GM21825 (cell line): ENCODE measurements around the gene RPLP2.

Source experiments
- ATAC-seq: cut with Tn5 transposase; IDR thresholded peaks from one replicate; pipeline ENCODE4 v1.9.1; 2021; ENCODE audit warnings: mild to moderate bottlenecking, moderate library complexity; ENCODE audit not compliant: unreplicated experiment

Gene RPLP2

DNA sequence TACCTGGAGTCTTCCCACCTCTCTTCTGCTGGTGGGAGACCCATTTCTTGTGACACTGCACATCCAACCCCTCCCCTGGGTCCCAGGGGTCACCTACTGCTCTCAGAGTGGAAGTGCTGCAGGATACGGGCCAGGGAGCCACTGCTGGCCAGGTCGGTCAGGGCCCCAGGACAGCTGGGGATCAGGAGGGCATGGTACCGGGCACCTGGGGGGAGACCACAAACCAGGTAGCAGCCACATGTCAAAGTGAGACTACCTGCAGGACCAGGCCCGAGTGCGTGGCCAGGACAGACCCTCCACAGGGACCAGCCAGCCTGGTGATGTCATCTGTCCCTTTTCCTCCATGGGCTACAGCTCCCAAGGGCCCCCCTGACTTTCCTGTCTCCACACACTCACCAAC lies 36.3 kb upstream of the RPLP2 start:
- ATAC-seq = no peak

DNA sequence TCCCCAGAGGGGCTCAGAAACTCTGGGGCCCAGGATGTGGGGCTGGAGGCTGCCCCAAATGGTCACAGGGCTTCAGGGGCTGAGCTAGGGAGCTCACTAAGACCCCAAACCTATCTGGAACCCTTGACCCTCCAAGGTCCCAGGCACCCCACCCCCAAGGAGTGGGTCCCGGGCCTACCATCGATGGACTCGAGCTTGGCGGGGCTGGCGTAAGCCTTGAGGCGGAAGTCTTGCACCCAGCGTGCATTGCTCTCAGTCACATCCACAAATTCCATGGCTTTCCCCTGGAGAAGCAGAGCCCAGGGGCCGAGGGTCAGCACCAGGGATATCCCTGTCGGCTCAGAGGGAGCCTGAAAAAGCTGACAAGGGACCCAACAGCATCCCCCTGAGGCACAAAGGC lies 35.9 kb upstream of the RPLP2 start:
- no peak for ATAC-seq

DNA sequence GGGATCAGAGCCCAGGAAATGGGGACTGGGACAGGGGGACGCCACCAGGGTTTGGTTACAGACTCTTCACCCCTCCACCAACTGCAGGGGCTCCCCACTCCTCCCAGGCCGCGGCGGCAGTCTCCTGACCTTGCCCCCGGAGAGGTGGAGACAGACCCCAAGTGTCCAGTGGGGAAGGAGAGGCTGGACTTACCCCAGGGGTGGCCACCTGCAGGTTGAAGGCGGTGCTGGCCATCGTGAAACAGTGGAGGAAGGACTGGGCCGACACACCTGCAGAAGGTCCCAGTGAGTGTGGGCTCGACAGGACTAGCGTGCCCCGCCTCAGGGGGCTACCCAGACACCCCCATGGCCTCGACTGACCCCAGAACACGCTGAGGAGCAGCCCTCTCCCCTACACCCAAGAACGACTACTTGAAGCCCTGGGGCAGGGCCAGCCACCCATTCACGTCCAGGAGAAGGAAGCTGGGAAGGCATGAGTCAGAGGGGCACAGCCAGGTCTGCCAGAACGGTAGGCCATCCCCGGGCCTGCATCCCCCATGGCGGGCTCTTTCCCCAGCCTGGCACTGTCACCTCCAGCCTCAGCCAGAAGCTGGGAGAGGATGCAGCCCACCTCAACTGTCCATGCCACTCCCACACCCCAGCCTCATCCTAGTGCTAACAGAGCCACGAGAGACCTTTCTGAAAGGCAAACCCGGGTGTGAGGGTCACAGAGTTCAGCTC lies 34.7 kb upstream of the RPLP2 start:
- no peak for ATAC-seq

DNA sequence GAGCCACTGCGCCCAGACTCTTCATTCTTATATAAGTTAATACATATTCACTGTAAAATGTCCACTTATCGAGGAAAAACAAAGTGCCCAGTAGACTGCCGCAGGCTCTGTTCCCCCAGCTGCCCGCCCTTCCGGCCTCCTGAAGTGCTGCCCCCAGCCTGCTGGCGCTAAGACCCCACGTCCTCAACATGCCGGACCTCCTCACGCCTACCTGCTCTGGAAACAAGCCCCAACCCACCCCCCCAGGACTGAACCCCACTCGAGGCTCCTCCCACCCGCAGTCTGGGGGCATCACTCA lies 33.6 kb upstream of the RPLP2 start:
- ATAC-seq = no peak

DNA sequence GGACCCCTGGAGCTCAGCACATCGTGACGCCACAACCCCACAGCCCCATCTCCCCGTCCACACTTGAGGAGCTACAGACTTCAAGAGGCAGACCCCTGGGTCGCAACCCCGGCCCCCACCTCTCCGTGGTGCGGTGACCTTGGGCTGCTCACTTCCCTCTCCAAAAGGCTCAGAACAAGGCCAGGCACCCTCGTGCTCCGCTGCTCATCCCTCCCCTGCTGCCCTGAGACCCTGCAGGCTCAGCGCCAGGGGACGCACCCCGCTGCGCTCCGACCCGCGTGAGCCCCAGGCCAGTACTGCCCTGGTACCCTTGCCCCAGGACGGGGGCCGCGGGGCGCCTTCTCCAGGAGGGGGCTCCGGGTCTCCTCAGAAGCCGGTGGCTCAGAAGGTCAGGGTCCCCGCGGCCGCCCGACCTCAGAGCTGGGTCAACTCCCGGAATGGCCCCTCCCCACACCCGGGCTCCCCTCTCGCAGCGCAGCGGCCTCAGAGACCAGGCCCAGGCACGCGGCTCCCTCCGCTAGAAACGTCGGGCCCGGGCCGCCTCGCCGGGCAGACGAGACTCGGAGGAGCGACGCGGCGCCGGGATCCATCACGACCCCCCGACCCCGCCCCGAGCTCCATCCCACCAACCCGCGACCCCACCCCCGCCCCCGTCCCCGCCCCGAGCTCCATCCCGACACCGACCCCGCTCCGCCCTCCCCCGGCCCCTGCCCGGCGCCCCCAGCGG lies 33.0 kb upstream of the RPLP2 start:
- ATAC-seq = peak; percentile 12

DNA sequence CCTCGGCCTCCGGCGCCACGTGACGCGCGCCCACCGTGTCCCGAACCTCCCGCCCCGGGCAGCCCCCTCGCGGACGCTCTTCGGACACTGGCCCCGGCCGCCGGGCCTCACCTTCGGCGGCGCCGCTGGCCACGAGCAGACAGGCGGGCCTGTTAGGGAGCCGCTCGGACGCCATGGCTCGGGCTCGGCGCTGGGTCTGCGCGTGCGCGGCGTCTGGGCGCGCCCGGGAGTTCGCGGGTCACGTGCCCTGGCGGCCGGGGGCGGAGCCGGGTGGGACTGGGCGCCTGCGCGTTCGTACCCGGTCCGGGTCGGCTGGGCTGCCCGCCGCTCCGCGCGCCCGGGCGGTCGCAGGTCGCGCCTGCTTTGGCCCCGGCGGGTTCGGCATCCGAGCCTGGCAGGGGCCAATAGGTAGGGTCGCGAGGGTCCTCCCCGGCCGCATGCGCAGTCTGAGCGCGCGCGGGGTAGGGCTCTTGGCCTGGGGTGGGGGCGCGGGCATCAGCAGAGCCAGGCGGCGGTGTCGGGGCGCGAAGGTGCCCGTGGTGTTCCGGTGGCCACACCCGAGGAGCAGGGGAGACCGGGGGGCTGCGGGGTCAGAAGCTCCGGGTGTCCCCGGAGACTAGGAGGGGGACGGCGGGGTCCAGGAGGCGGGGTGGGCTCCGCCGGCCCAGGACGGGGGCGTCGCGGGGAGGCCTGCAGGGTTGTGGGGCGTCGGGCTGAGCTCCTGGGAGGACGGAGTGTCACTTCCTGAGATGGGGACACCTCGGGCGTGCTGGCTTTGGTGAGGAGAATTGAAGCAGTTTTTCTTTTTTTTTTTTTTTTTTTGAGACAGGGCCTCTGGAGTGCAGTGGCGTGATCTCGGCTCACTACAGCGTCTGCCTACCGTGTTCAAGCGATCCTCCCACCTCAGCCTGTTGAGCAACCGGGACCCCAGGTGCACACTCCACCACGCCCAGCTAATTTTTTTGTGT lies 32.2 kb upstream of the RPLP2 start, which contains the start of gene GATD1:
Gene GATD1 (minus strand): TSS at position 200 of the 968 bp plus-strand sequence. CDS start 25 bp downstream, at position 175.
- ATAC-seq = peak; percentile 69

DNA sequence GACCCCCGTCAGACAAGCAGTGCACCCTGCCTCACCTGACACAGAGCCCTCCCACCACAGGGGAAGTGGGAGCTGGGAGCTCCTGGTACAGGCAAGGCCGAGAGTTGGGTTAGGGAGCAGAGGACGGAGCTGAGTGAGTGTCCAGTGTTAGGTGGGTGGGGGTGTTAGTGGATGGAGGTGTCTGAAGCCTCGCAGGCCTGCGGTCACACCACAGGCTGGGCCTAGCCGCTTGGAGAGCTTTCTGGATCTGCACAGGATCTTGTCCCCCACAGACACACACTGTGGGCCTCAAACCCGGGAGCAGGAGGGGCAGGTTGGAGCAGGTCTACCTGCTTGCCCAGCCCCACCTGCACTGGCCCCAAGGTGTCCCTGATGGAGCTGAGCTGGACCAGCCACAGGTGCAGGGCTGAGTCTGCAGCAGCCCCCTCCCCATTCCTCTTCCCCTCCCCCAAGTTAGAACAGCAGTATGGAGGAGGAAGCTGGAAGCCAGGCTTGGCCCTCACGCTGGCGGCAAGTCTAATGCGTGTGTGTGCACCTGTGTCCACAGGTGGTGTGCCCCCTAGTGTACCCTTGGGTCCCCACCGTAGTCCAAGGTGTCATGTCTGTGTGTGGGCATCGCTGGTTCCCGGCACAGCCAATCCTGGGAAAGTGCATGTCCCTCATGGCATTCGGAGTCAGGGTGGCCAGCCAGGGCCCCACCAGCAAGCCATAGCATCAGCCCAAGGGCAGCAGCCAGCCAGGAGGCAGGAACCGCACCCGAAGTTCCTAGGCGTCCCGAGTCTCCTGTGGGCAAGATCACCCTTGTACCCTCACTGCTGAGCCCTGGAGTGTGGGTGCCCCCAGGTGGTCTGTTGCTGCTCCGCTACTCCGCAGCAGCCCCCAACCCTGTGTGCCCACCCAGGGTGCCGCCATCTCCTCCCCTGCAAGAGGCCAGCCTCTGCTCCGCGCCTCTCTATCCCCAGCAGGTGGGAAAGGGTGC lies 30.5 kb upstream of the RPLP2 start:
- no peak for ATAC-seq

DNA sequence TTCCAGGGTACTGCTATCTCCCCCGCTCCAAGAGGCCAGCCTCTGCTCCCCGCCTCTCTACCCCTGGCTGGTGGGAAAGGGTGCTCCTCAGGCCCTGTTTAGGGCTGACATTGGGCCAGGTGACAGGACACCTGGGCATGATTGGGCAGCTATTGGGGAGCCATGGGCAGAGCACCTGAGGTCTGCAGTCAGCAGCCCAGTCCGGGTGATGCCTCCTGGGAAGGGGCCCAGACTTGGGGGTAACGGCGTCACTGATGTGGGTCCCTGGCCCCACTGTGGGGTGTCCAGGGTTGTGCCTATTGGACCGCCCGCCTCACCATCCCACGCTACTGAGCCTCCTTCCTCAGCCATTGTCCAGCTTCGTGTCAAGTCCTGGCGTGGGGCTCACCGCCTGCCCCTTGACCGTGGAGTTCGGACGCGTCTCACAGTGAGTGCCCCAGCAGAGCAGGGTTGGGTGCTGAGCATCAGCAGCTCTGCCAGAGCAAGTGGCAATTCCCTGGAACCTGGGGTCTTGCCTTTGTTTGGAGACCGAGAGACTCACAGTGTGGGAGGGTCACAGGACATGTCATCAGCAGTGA lies 29.7 kb upstream of the RPLP2 start:
- ATAC-seq = no peak

DNA sequence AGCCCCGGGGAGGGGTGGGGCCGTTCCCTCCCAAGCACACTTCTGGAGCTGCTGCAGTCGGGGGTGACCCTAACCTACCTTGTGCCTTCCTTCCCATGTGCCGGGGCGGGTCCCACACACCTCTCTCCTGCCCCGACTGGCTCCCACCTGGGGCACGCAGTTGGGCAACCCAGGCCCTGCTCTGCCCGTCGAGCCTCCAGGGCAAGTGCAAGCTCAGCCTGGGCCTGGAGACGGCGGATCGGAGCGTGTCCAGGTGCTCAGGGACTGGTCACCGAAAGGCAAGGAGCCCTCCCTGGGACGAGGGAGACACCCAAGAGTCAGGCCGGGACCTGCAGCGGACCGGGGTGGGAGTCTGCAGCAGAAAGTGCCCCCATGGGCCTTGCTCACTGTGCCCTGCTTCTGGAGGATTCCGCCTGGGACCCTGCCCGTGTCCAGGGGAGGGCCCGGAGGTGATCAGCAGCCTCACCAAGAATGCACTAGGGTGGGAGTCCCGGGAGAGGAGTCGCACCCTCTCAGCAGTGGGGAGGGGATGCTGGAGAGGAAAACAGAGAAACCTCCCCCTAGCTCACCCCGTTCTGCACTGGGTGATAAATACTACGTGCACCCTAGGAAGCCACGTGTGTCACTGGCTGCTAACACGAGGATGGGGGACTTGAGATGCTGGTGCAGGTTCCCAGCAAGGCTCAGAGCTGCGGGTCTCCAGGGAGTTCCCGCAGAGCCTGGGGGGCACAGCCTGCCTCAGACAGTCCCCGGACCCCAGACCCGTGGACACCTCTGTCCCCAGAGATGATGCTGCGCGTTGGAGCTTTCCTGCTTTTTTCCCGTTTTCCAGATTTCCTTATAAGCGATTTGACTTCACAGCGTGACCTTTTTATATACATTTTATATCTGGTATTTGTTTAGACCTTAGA lies 27.2 kb upstream of the RPLP2 start:
- ATAC-seq = no peak

DNA sequence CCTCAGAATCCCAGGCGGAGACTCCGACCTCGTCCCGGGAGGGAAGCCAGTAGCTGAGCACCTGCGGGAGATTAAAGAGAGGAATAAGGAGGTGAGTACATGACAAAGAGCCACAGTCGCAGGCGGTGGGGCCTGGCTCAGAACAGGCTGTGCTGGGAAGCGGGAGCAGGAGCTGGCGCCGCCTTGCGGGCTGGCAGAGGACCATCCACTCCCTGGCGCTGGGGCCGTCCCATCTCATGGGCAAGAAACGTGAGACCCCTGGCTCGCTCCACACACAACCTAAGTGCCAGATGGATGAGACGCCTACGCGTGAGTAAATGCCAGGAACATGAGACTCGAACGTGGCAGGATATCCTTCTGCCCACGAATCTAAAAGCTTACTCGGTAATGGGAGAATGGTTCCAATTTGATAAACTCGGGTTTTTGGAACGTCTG lies 26.2 kb upstream of the RPLP2 start:
- no peak for ATAC-seq

DNA sequence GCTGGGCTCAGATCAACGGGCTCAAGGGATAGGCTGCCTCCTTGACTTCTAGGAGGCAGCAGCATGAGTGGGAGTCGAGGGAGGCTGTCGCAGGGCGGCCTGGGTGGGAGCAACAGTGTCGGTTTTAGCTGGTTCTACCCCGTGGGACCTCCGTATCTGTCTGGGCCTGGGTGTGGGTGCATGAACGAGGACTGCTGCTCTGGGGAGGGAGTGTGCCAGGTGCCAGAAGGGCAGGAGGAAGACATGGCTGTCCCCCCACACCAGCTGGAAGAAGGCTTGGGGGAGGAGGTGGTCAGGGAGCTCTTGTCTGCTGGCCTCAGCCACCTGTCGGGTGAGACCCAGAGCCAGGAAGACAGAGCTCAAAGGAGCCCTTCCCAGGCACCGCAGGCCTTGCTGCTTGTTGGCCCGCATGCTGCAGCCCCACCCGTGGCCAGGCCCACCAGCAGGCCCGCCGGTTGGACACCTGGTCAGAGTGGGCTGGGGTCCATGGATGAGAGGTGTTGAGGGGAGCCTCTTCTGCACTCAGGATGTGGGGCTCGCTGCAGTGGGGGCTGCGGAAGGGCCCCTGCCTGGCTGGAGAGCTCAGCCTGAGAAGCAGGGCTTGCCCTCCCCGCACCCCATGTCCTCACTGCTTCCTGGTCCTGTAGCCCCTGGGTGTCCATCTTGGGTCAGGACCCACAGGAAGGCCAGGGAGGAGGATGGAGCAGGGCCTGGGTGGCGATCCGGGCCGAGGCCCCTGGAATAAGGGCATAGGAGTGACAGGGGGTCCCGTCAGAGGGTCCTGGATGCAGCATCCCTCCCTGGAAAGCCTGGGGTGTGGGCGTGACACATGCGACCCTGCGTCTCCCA lies 23.3 kb upstream of the RPLP2 start:
- ATAC-seq = no peak

DNA sequence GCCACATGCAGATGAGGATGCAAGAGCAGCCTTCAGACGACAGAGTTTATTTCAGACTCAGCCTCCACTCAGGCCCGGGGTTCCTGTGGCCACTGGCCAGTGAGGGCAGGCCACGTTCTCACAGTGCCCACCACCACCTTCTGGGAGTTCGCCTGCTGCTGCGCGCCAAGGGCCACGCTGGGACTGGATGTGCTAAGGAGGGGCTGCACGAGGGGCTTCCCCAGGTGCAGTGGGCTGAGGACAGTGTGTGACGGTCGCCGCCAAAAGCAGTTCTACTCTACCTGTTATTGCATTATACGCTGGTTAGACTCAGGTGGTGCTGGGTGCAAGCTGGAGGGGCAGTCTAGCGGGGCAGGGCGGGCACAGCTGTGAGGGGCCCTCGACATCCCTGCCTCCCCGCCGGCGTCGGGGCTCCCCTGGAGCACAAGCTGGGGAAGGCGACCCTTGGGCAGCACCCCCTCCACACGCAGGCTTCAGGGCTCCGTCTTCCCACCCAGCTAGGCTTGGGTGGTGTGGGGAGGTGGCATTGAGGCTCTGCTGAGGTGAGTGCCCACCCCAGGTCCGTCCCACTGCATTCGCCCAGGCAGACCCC lies 22.6 kb upstream of the RPLP2 start:
- ATAC-seq = no peak

DNA sequence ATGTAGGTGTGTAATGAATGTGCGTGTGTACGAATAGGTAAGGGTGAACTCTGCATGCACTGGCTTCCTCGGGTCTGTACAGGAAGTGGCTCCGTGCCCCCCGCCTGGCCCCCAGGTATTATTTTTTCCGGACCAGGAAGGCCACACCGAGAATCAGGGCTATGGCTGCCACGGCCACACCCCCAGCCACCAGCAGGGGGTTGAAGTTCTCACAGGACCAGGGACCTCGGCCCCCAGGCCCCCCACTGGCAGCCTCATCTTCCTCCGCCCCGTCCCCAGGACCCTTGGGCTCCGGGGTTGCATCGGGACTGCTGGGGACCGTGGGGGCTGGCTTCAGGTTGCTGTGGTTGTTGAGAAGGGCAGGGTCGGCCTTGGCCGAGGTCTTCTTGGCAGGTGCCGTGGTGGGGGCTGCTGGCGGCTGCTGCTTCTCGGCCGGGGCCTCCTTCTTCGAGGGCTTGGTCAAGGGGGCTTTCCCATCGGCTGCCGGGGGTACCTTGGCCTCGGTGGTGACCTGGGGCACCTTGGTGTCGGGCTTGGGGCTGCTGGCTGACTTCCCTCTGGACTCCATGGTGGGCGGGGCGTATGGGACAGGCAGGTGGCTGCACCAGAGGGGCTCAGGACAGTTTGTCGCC lies 21.6 kb upstream of the RPLP2 start:
- no peak for ATAC-seq

DNA sequence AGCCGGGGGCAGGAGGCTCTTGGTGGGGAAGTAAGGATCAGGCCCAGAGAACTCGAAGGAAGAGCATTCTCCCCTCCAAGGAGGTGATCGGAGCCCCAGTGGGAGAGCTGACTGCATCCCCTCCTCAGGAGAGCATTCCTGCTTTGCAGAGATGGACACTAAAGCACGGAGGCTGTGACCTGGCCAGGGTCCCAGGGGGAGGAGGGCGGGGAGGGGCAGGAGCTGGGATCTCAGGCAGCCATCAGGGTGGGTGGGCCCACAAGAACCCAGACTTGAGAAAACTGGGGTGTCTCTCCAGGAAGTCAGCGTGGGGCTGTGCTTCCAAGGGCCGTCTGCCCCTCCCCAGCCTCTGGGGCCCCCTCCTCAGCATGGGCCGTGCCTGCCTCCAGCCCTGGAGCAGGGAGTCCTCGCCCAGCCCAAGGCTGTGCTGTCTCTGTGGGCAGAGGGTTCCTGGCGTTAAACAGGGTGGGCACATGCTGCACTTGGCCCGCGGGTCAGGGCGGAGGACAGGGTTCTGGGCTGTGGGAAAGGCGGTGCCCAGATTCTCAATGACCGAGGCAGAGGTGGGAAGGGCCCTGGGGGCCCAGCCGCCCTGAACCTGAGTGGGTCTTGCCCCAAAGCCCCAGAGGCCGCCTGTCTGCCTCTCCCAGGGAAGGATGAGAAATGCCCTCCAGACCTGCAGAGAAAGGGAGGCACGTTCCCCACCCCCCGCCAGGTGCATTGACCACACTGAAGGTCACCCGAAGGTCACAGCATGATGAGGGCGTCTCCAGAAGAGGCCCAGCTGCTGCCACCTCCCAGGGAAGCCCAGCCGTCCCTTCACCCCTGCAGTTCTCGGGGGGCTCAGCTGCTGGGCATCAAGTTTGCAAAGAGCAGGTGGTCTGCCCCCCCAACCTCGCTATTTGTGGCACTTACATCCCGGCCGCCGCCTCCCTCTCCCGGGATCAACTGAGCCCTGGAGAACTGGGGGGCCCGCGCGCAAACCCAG lies 20.5 kb upstream of the RPLP2 start:
- no peak for ATAC-seq

DNA sequence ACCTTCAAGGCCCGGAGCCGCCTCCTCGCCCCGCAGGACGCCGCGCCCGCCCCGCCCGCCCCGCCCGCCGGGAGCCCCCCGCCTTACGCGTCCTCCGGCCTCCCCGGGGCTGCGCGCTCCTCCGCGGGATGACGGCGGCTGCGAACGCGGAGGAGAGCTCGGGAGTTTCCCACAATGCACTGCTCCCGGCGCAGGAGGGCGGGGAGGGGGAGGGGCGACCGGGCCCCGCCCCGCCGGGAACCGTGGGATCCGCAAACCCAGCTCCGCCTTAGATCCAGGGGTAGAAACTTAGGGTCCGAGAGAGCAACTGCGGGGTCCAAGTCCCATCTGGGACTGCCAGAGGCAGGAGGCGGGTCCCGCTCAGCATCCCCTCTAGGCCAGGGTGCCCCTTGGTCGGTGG lies 19.8 kb upstream of the RPLP2 start, which contains the start of gene CEND1:
Gene CEND1 (minus strand): TSS at position 148 of the 400 bp plus-strand sequence. CDS start 1,514 bp downstream, outside the sequence.
- no peak for ATAC-seq
